NT2/D1 (cell line): ENCODE results near the gene ACTR3.

Source experiments
- SUZ12 ChIP-seq: IDR thresholded peaks from 2 replicates; pipeline ENCODE4 v1.6.1; 2011; ENCODE audit not compliant: insufficient read length, insufficient read depth; ENCODE audit errors: extremely low read depth
- YY1 ChIP-seq: IDR thresholded peaks from 2 replicates; pipeline ENCODE4 v1.6.1; 2011; ENCODE audit not compliant: insufficient read length, insufficient read depth
- ZNF274 ChIP-seq: IDR thresholded peaks from 2 replicates; pipeline ENCODE4 v1.6.1; 2011; ENCODE audit warnings: mild to moderate bottlenecking, low read depth, low read length

- TF ChIP-seq ZNF274 = no peak
- no peak for TF ChIP-seq YY1
- TF ChIP-seq SUZ12 = no peak
Observed at GRCh38 chr2:113867571-113867970, 22.3 kb upstream of the ACTR3 start.
